GM12874 (cell line): ENCODE data around the gene HRH2.

Source experiments
- CTCF ChIP-seq: IDR thresholded peaks from 2 replicates; pipeline ENCODE4 v1.5.1; 2011; ENCODE audit warnings: low read depth, mild to moderate bottlenecking, control low read depth, low read length, moderate library complexity; ENCODE audit not compliant: insufficient read depth

Gene HRH2

DNA sequence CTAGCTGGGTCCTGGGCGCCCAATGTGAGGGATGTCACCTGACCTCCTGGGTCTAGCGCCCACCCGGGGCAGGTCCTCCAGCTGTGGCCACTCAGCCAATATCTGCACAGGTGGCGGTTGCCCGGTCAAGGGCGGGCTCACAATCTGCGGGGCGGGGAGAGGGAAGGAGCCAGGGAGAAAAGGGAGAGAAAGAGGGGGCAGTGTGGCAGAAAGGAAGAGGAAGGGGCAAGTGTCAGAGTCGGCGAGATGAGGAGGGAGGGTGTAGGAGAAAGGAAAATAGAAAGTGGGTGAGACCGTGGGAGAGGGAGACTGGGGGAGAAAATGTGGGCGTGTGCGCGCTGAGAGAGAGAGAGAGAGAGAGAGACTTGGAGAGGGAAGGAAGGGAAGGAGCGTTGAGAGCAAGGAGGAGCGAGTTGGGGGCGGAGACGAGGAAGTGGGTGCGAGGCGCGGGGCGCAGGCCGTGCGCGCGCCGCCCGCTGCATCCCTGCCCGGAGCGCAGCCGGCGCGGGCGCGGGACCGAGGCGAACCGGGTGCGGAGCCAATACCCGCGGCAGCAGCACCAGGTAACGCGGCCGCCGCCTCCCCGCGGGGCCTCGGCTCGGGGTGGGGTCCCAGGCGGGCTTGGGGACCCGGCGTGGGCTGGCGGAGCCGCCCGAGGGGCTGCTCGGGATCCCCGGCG is at the start of gene HRH2:
HRH2 (plus strand) TSS at position 479 of the 679 bp plus-strand sequence. CDS start 25,163 bp downstream, outside the sequence.
- no peak for TF ChIP-seq CTCF

DNA sequence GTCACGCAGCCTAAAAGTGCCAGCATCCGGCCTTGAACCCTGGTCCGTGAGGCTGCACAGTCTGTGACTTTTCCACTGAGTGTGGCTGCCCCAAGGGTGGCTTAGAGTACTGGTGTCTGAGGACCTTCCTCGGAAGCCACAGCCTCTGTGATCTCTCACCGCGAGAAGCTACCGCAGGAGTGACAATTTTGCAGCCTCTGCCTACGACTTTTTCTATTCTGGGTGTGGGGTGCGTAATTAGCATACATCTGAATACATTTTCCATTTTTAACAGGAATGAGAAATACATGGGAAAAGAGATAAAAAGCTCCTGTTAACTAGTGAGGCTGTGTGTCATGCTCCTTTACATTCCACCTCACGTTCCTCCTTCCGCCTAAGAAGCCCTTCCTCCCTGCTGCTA is 48.3 kb upstream of the HRH2 start:
- TF ChIP-seq CTCF = no peak

- TF ChIP-seq CTCF = no peak
Observed at GRCh38 chr5:175610381-175610780, 47.5 kb upstream of the HRH2 start.

- TF ChIP-seq CTCF = no peak
Observed at GRCh38 chr5:175610898-175611297, 47.0 kb upstream of the HRH2 start.

DNA sequence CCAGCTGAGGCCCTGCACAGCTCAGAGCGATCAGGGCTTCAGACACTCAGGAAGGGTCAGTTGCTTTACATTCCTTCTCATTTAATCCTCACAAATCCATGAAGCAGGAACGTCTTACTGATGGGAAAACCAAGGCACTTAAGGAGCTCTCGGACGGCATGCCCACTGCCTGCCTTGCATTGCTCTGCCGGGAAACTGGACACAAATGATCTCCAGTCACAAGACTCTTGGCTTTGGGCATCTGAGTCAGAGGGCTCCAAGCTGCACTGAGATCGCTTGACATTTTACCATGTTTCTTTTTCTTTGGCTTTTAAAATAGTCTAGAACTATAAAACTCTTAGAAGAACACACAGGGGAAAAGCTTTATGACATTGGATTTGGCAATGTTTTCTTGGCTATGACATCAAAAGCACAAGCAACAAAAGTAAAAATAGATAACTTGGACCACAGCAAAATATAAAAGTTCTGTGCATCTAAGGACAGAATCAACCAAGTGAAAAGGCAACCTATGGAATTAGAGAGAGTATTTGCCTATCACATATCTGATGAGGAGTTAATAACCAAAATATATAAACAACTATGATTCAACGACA is 43.6 kb upstream of the HRH2 start:
- no peak for TF ChIP-seq CTCF

GRCh38 chr5:175614861-175615260 is 43.0 kb upstream of the HRH2 start:
- no peak for TF ChIP-seq CTCF

DNA sequence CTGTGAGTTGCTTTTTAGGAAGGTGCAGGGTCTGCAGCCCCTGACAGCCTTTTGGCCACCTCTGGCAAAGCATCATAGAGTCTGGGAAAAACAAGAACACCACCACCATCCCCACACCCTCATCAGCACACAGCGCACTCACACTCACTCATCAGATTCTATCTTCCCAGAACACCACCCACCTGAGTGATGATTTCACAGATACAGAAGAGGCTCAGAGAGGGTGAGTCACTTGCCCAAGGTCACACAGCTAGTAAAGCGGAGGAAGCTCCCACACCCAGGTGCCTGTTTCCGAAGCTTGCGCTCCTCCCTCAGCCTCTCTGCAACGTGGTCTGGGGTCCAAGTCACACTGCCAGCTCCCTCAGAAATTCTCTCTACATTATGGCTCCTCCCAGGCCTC is 41.8 kb upstream of the HRH2 start:
- TF ChIP-seq CTCF = no peak
